Liver (tissue), 9 donors: Measurements from ENCODE around the gene FCN1. TPM values are rescaled to one million over a fixed set of nuclear protein-coding genes. Genes with fewer than 3 reads are reported as not detected.

ENCODE experiments used
- DNase-seq: peaks from one replicate; pipeline ENCODE4 v3.0.0-alpha.2; 2017; ENCODE audit warnings: low spot score
- H3K27ac ChIP-seq, 2 donors: one replicate each; pipeline ENCODE4 v1.7.0; 2013; ENCODE audit warnings: inconsistent platforms in 2 of 2, low read length in 2 of 2, control low read depth in 1 of 2, low read depth in 1 of 2, mild to moderate bottlenecking in 1 of 2
- H3K27me3 ChIP-seq, 4 donors: one replicate each; pipeline versions ENCODE4 v1.6.1 to v1.7.0; 2013; ENCODE audit warnings: low read length in 3 of 4, inconsistent platforms in 1 of 4, mild to moderate bottlenecking in 1 of 4, moderate library complexity in 1 of 4; ENCODE audit not compliant: control insufficient read depth in 4 of 4, insufficient read depth in 4 of 4
- H3K36me3 ChIP-seq, 4 donors: one replicate each; pipeline versions ENCODE4 v1.6.1 to v1.7.0; 2013; ENCODE audit warnings: low read length in 3 of 4, mild to moderate bottlenecking in 3 of 4, low read depth in 1 of 4, moderate library complexity in 1 of 4; ENCODE audit not compliant: control insufficient read depth in 4 of 4, insufficient read depth in 3 of 4
- H3K4me1 ChIP-seq, 4 donors: one replicate each; pipeline versions ENCODE4 v1.6.1 to v1.7.0; 2013; ENCODE audit warnings: low read length in 3 of 4, mild to moderate bottlenecking in 3 of 4, moderate library complexity in 1 of 4; ENCODE audit not compliant: control insufficient read depth in 4 of 4, insufficient read depth in 4 of 4
- H3K4me3 ChIP-seq, 3 donors: one replicate each; pipeline versions ENCODE4 v1.6.1 to v1.7.0; 2013; ENCODE audit warnings: low read length in 3 of 3, control low read depth in 1 of 3, low read depth in 1 of 3, mild to moderate bottlenecking in 1 of 3
- H3K9ac ChIP-seq, 2 donors: one replicate each; pipeline ENCODE4 v1.7.0; 2013; ENCODE audit warnings: low read length in 2 of 2, mild to moderate bottlenecking in 2 of 2, moderate library complexity in 2 of 2, control low read depth in 1 of 2, low read depth in 1 of 2
- H3K9me3 ChIP-seq, 4 donors: one replicate each; pipeline versions ENCODE4 v1.6.1 to v1.7.0; 2013; ENCODE audit warnings: low read length in 3 of 4; ENCODE audit not compliant: control insufficient read depth in 4 of 4
- ATF3 ChIP-seq: IDR thresholded peaks from 2 replicates; pipeline ENCODE4 v1.6.1; 2016; ENCODE audit warnings: antibody characterized with exemption
- CTCF ChIP-seq: fragments of 150-350 bp; IDR thresholded peaks from 2 replicates; pipeline ENCODE4 v1.5.1; 2017; ENCODE audit warnings: improper control_type of control experiment, low read depth, low read length; ENCODE audit not compliant: missing input control
- EGR1 ChIP-seq, 2 donors: IDR thresholded peaks; 2 replicates each; pipeline ENCODE4 v1.6.1; 2016 to 2018; ENCODE audit warnings: antibody characterized with exemption in 2 of 2, low read depth in 2 of 2
- FOXA1 ChIP-seq: IDR thresholded peaks from 2 replicates; pipeline ENCODE4 v1.6.1; 2016; ENCODE audit warnings: antibody characterized with exemption
- FOXA2 ChIP-seq: IDR thresholded peaks from 2 replicates; pipeline ENCODE4 v1.6.1; 2016; ENCODE audit warnings: antibody characterized with exemption
- GABPA ChIP-seq, 2 donors: IDR thresholded peaks in 1 of 2; conservative IDR thresholded peaks in 1 of 2; 2 replicates each; pipeline ENCODE4 v1.6.1; 2016; ENCODE audit warnings: antibody characterized with exemption in 2 of 2, mild to moderate bottlenecking in 1 of 2, moderate library complexity in 1 of 2
- HNF4A ChIP-seq, 2 donors: conservative IDR thresholded peaks; 2 replicates each; pipeline ENCODE4 v1.6.1; 2016; ENCODE audit warnings: antibody characterized with exemption in 2 of 2, mild to moderate bottlenecking in 2 of 2
- HNF4G ChIP-seq: IDR thresholded peaks from 2 replicates; pipeline ENCODE4 v1.6.1; 2016; ENCODE audit warnings: antibody characterized with exemption
- JUND ChIP-seq, 2 donors: IDR thresholded peaks; 2 replicates each; pipeline ENCODE4 v1.6.1; 2016; ENCODE audit warnings: antibody characterized with exemption in 2 of 2
- NR2F2 ChIP-seq: IDR thresholded peaks from 2 replicates; pipeline ENCODE4 v1.6.1; 2016; ENCODE audit warnings: antibody characterized with exemption
- RAD21 ChIP-seq, 2 donors: IDR thresholded peaks; 2 replicates each; pipeline ENCODE4 v1.6.1; 2016; ENCODE audit warnings: antibody characterized with exemption in 2 of 2, mild to moderate bottlenecking in 2 of 2
- RXRA ChIP-seq, 2 donors: IDR thresholded peaks; 2 replicates each; pipeline ENCODE4 v1.6.1; 2017 to 2018; ENCODE audit warnings: antibody characterized with exemption in 2 of 2, mild to moderate bottlenecking in 1 of 2
- SP1 ChIP-seq: IDR thresholded peaks from 2 replicates; pipeline ENCODE4 v1.6.1; 2018; ENCODE audit warnings: antibody characterized with exemption, mild to moderate bottlenecking
- TAF1 ChIP-seq: conservative IDR thresholded peaks from 2 replicates; pipeline ENCODE4 v1.6.1; 2016; ENCODE audit warnings: antibody characterized with exemption, mild to moderate bottlenecking
- YY1 ChIP-seq: IDR thresholded peaks from 2 replicates; pipeline ENCODE4 v1.6.1; 2016; ENCODE audit warnings: antibody characterized with exemption, mild to moderate bottlenecking
- ZBTB33 ChIP-seq: IDR thresholded peaks from 2 replicates; pipeline ENCODE4 v1.6.1; 2016; ENCODE audit warnings: antibody characterized with exemption
- WGBS: extraction: QIAGEN DNeasy Blood & Tissue Kit; methylation state at CpG from one replicate; pipeline ENCODE4 v1.1.7; 2013; 5-methylcytosine and 5-hydroxymethylcytosine counted together
- polyA plus RNA-seq, 2 donors: library from polyadenylated mRNA; stranded (reverse) in 1 of 2; unstranded in 1 of 2; fragments of 200-250 nt in 1 of 2; fragments of >200 nt in 1 of 2; fragmentation: Nextera tagmentation in 1 of 2; extraction: Ambion mirVana in 1 of 2; gene quantifications; one replicate each; pipeline versions ENCODE4 v1.2.1 to v1.2.3, GENCODE V29; 2013 to 2015
- total RNA-seq, 2 donors: library from RNA; depleted of rRNA; stranded (reverse); fragments of >200 nt; gene quantifications; one replicate each; pipeline ENCODE4 v1.2.3, GENCODE V29; 2014
- TF ChIP-seq, protein P1 (sequence below): IDR thresholded peaks from 2 replicates; pipeline ENCODE4 v1.6.1; 2016; ENCODE audit warnings: antibody characterized with exemption, mild to moderate bottlenecking
- TF ChIP-seq, protein P2 (sequence below): IDR thresholded peaks from 2 replicates; pipeline ENCODE4 v1.6.1; 2016; ENCODE audit warnings: antibody characterized with exemption
- donor health status: healthy.
- donor health status: healthy.
- donor health status: healthy.
- donor health status: healthy.
- donor health status: healthy.

Gene FCN1
- total and polyA plus RNA-seq, 4 donors: 0.97 to 15.0 (median 5.4) TPM

- no peak for DNase-seq
- H3K4me1 ChIP-seq: no peaks in the 10 kb centered on the region
- 58% methylated on average over 14 of the region's 14 CpGs for WGBS
- TF ChIP-seq RAD21 (IDR thresholded peaks at IDR 0.05): no peak
- TF ChIP-seq YY1: no peak
- TF ChIP-seq HNF4A (conservative IDR thresholded peaks at IDR 0.05): no peak
- no peak for TF ChIP-seq ZBTB33
- no peak for TF ChIP-seq RXRA (IDR thresholded peaks at IDR 0.05)
- TF ChIP-seq JUND (IDR thresholded peaks at IDR 0.05): no peak
- TF ChIP-seq GABPA (IDR thresholded peaks at IDR 0.05 in 1 of 2, conservative IDR thresholded peaks at IDR 0.05 in 1 of 2): no peak
- TF ChIP-seq TAF1: no peak
- TF ChIP-seq, protein P1, sequence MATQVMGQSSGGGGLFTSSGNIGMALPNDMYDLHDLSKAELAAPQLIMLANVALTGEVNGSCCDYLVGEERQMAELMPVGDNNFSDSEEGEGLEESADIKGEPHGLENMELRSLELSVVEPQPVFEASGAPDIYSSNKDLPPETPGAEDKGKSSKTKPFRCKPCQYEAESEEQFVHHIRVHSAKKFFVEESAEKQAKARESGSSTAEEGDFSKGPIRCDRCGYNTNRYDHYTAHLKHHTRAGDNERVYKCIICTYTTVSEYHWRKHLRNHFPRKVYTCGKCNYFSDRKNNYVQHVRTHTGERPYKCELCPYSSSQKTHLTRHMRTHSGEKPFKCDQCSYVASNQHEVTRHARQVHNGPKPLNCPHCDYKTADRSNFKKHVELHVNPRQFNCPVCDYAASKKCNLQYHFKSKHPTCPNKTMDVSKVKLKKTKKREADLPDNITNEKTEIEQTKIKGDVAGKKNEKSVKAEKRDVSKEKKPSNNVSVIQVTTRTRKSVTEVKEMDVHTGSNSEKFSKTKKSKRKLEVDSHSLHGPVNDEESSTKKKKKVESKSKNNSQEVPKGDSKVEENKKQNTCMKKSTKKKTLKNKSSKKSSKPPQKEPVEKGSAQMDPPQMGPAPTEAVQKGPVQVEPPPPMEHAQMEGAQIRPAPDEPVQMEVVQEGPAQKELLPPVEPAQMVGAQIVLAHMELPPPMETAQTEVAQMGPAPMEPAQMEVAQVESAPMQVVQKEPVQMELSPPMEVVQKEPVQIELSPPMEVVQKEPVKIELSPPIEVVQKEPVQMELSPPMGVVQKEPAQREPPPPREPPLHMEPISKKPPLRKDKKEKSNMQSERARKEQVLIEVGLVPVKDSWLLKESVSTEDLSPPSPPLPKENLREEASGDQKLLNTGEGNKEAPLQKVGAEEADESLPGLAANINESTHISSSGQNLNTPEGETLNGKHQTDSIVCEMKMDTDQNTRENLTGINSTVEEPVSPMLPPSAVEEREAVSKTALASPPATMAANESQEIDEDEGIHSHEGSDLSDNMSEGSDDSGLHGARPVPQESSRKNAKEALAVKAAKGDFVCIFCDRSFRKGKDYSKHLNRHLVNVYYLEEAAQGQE: no peak
- TF ChIP-seq EGR1 (IDR thresholded peaks at IDR 0.05; ENCODE audit: low read depth in 2 of 2): no peak
- no peak for TF ChIP-seq SP1
- TF ChIP-seq ATF3: no peak
- no peak for TF ChIP-seq FOXA1
- no peak for TF ChIP-seq HNF4G
- TF ChIP-seq FOXA2: no peak
- no peak for TF ChIP-seq CTCF
- TF ChIP-seq, protein P2, sequence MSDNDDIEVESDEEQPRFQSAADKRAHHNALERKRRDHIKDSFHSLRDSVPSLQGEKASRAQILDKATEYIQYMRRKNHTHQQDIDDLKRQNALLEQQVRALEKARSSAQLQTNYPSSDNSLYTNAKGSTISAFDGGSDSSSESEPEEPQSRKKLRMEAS: no peak
- TF ChIP-seq NR2F2: no peak
- H3K9me3 ChIP-seq: no peaks in the 10 kb centered on the region
- H3K4me3 ChIP-seq: no peak overlapping the region
- no peak overlapping the region for H3K27ac ChIP-seq
- no peaks in the 10 kb centered on the region for H3K27me3 ChIP-seq
- no peaks in the 10 kb centered on the region for H3K36me3 ChIP-seq
- H3K9ac ChIP-seq: no peak overlapping the region
Observed at GRCh38 chr9:134944916-134945315, 27.2 kb upstream of the FCN1 start.
